DMS153 treated with DMSO at 0.1 percent for 48 hours (cell line): ENCODE measurements around the gene KCNAB3.
A peak's percentile ranks its signal among the peaks of the same experiment; 100 is the strongest.

Experiments used
- DNase-seq: peaks from one replicate; lab custom pipeline; 2025; ENCODE audit not compliant: unreplicated experiment; lab: John Stamatoyannopoulos, UW

Gene KCNAB3

GRCh38 chr17:7903154-7904103, 26.2 kb downstream of the KCNAB3 start:
- no peak for DNase-seq

- DNase-seq = no peak
Observed at GRCh38 chr17:7897773-7898172, 31.9 kb downstream of the KCNAB3 start.

- no peak for DNase-seq
Observed at GRCh38 chr17:7897090-7897489, 32.6 kb downstream of the KCNAB3 start.

- no peak for DNase-seq
Observed at GRCh38 chr17:7894866-7895265, 34.8 kb downstream of the KCNAB3 start.

GRCh38 chr17:7894226-7894625, 35.4 kb downstream of the KCNAB3 start:
- no peak for DNase-seq

GRCh38 chr17:7893187-7893880, 36.3 kb downstream of the KCNAB3 start:
- no peak for DNase-seq

- peak; percentile 74 for DNase-seq
Observed at GRCh38 chr17:7889166-7889955, 40.3 kb downstream of the KCNAB3 start.

- no peak for DNase-seq
Observed at GRCh38 chr17:7888184-7888920, 41.3 kb downstream of the KCNAB3 start, which contains the start of gene CHD3. TSS of gene CHD3 (plus strand) at chr17:7888789. CDS start at chr17:7889001, 212 bp downstream.

GRCh38 chr17:7887482-7888183, 42.0 kb downstream of the KCNAB3 start:
- peak; percentile 67 for DNase-seq

GRCh38 chr17:7887038-7887481, 42.6 kb downstream of the KCNAB3 start:
- DNase-seq = no peak

GRCh38 chr17:7886227-7887037, 43.2 kb downstream of the KCNAB3 start:
- peak; percentile 32 for DNase-seq

GRCh38 chr17:7885367-7886226, 44.1 kb downstream of the KCNAB3 start:
- no peak for DNase-seq

- DNase-seq = no peak
Observed at GRCh38 chr17:7884581-7885366, 44.9 kb downstream of the KCNAB3 start.

- DNase-seq = no peak
Observed at GRCh38 chr17:7883781-7884386, 45.8 kb downstream of the KCNAB3 start.

GRCh38 chr17:7882629-7883028, 47.0 kb downstream of the KCNAB3 start:
- no peak for DNase-seq

- DNase-seq = peak; percentile 7
Observed at GRCh38 chr17:7882068-7882467, 47.6 kb downstream of the KCNAB3 start.
